GM12878 (cell line): ENCODE results near the gene CUTC. TPM values are rescaled to one million over a fixed set of nuclear protein-coding genes. Genes with fewer than 3 reads are reported as not detected.
A peak's percentile ranks its signal among the peaks of the same experiment; 100 is the strongest.
"Not testable (repeated sequence)": the region's sequence is repeated elsewhere in the genome, so short reads cannot be mapped to it uniquely, and the experiment has no call there.

Source experiments
- ATAC-seq: fragments of 200-7000 bp; cut with Tn5 transposase; 3 replicates; pipeline ENCODE4 v1.9.1; 2020; ENCODE audit warnings: mild to moderate bottlenecking, moderate library complexity
- BruUV-seq: library from RNA; stranded (reverse); fragments of 400-500 nt; replicated peaks from 2 replicates; lab custom pipeline; 2021; lab: Mats Ljungman, UMichigan
- CTCF ChIA-PET: fragments of 300-600 bp; sonication (Branson Sonifier 250); formaldehyde crosslinking; extraction: SDS; loops from one replicate; lab custom pipeline; 2021; ENCODE audit warnings: inconsistent platforms; lab: Yijun Ruan, JAX
- POLR2A ChIA-PET: fragments of 350-600 bp; formaldehyde crosslinking; extraction: SDS; loops from one replicate; lab custom pipeline; 2021; ENCODE audit warnings: inconsistent platforms; lab: Charles Lee
- RAD21 ChIA-PET: fragments of 300-600 bp; sonication (Branson Sonifier 250); formaldehyde crosslinking; loops from one replicate; lab custom pipeline; 2023; ENCODE audit warnings: antibody characterized with exemption; ENCODE audit not compliant: unreplicated experiment; lab: Charles Lee
- SMC1A ChIA-PET: fragments of 300-600 bp; sonication (Branson Sonifier 250); formaldehyde crosslinking; loops from one replicate; lab custom pipeline; 2023; ENCODE audit not compliant: unreplicated experiment, uncharacterized antibody; lab: Charles Lee
- DNase-seq: peaks from one replicate; pipeline ENCODE4 v3.0.0-alpha.2; 2011; ENCODE audit warnings: low read depth, low spot score
- FAIRE-seq: peaks from 3 replicates; lab custom pipeline; 2011; peaks lifted over from hg19 to GRCh38; lab: Jason Lieb, UNC
- H2AFZ ChIP-seq: 2 replicates; pipeline ENCODE4 v1.6.0; 2011; ENCODE audit warnings: low read depth, low read length, control low read depth; ENCODE audit not compliant: control insufficient read depth
- H3K27ac ChIP-seq: 2 replicates; pipeline ENCODE4 v1.5.1; 2011; ENCODE audit warnings: control low read depth; ENCODE audit not compliant: control insufficient read depth, insufficient read depth
- H3K27me3 ChIP-seq, 2 experiments: replicated peaks in 1 of 2; 2 replicates each; pipeline versions ENCODE4 v1.6.0 to v1.6.1; 2011; ENCODE audit warnings: low read length in 1 of 2; ENCODE audit not compliant: control insufficient read depth in 2 of 2, insufficient read depth in 2 of 2
- H3K36me3 ChIP-seq, 2 experiments: 2 replicates each; pipeline ENCODE4 v1.5.1; 2011; ENCODE audit warnings: low read length in 1 of 2; ENCODE audit not compliant: control insufficient read depth in 2 of 2, insufficient read depth in 2 of 2
- H3K4me1 ChIP-seq: 2 replicates; pipeline ENCODE4 v1.6.1; 2011; ENCODE audit warnings: mild to moderate bottlenecking, low read length, moderate library complexity, mixed read lengths; ENCODE audit not compliant: control insufficient read depth, insufficient read depth
- H3K4me2 ChIP-seq: 2 replicates; pipeline ENCODE4 v1.6.0; 2011; ENCODE audit warnings: control low read depth; ENCODE audit not compliant: control insufficient read depth, insufficient read depth
- H3K4me3 ChIP-seq: fragments of 200-600 bp; sonication (generic); 2 replicates; pipeline ENCODE4 v1.5.1; 2016
- H3K79me2 ChIP-seq: 2 replicates; pipeline ENCODE4 v1.6.0; 2011; ENCODE audit warnings: low read length; ENCODE audit not compliant: control insufficient read depth, insufficient read depth
- H3K9ac ChIP-seq: 2 replicates; pipeline ENCODE4 v1.8.0; 2011; ENCODE audit warnings: low read length, control low read depth, mixed read lengths; ENCODE audit not compliant: control insufficient read depth, insufficient read depth
- H3K9me3 ChIP-seq: replicated peaks from 3 replicates; pipeline ENCODE4 v1.5.1; 2011; ENCODE audit warnings: mild to moderate bottlenecking, low read length; ENCODE audit not compliant: control insufficient read depth, insufficient read depth
- H4K20me1 ChIP-seq: 2 replicates; pipeline ENCODE4 v1.6.0; 2011; ENCODE audit not compliant: control insufficient read depth, insufficient read depth
- HDAC2 ChIP-seq: fragments of 200-600 bp; sonication (generic); IDR thresholded peaks from 2 replicates; pipeline ENCODE4 v1.6.1; 2017
- NFXL1 ChIP-seq: fragments of 450-650 bp; IDR thresholded peaks from 2 replicates; pipeline ENCODE4 v1.6.1; 2017; ENCODE audit warnings: antibody characterized with exemption, mild to moderate bottlenecking, borderline replicate concordance
- POLR2A ChIP-seq: IDR thresholded peaks from 2 replicates; pipeline ENCODE4 v1.6.1; 2011; ENCODE audit warnings: low read depth, mild to moderate bottlenecking, low read length
- SMARCA5 ChIP-seq: fragments of 450-650 bp; IDR thresholded peaks from 2 replicates; pipeline ENCODE4 v1.6.1; 2017; ENCODE audit warnings: mild to moderate bottlenecking
- SUZ12 ChIP-seq: fragments of 200-600 bp; sonication (generic); IDR thresholded peaks from one replicate; pipeline ENCODE4 v1.6.1; 2018; ENCODE audit warnings: antibody characterized with exemption, mild to moderate bottlenecking; ENCODE audit not compliant: unreplicated experiment
- TCF3 ChIP-seq: IDR thresholded peaks from 2 replicates; pipeline ENCODE4 v1.6.1; 2012; ENCODE audit warnings: low read depth, mild to moderate bottlenecking, low read length, borderline replicate concordance; ENCODE audit not compliant: insufficient read depth
- YY1 ChIP-seq: IDR thresholded peaks from 2 replicates; pipeline ENCODE4 v1.6.1; 2011; ENCODE audit warnings: low read depth, mild to moderate bottlenecking, low read length
- WGBS: methylation state at CpG from one replicate; pipeline ENCODE4 v1.1.6; 2016; ENCODE audit warnings: low lambda C conversion rate; ENCODE audit not compliant: insufficient replicate concordance, insufficient coverage; ENCODE audit errors: missing lambda C conversion rate; 5-methylcytosine and 5-hydroxymethylcytosine counted together
- in situ Hi-C: fragments of 300-500 bp; cut with MboI; formaldehyde crosslinking; loops from 9 replicates; pipeline ENCODE4 v1.14.3; 2018; ENCODE audit warnings: mixed read lengths
- intact Hi-C: fragments of 100-400 bp; cut with micrococcal nuclease; formaldehyde crosslinking; loops from one replicate; pipeline ENCODE4 v1.14.2; 2022; ENCODE audit not compliant: unreplicated experiment
- polyA plus RNA-seq, 11 experiments: library from polyadenylated mRNA; depleted of rRNA in 4 of 11; unstranded in 6 of 11; stranded (reverse) in 5 of 11; fragments of >200 nt; fragmentation: Nextera tagmentation in 4 of 11; fragmentation: Illumina TruSeq in 1 of 11; extraction: Ambion mirVana in 4 of 11; extraction: Trizol in 1 of 11; gene quantifications; 1 replicate in 1 of 11; 2 replicates in 10 of 11; pipeline versions ENCODE4 v1.2.1 to v1.2.3, GENCODE V29; 2011 to 2016; ENCODE audit warnings: inconsistent platforms in 2 of 11, missing spikeins in 2 of 11, low read depth in 1 of 11
- total RNA-seq, 4 experiments: library from RNA; depleted of rRNA in 3 of 4; stranded (reverse); fragments of >200 nt in 3 of 4; fragmentation: Illumina TruSeq in 1 of 4; extraction: Trizol in 1 of 4; gene quantifications; 2 replicates each; pipeline versions ENCODE4 v1.2.1 to v1.2.3, GENCODE V29; 2013 to 2021
- TF ChIP-seq, protein P1 (sequence below): IDR thresholded peaks from 2 replicates; pipeline ENCODE4 v1.6.1; 2012; ENCODE audit warnings: low read depth, low read length, improper control_type of control experiment

The CUTC gene
- total and polyA plus RNA-seq, 10 of the 15 experiments (the other 5 are each of a cell fraction or from before 2014, with no cell fraction given), result 23.8 to 71.7 (median 40.8) TPM

DNA sequence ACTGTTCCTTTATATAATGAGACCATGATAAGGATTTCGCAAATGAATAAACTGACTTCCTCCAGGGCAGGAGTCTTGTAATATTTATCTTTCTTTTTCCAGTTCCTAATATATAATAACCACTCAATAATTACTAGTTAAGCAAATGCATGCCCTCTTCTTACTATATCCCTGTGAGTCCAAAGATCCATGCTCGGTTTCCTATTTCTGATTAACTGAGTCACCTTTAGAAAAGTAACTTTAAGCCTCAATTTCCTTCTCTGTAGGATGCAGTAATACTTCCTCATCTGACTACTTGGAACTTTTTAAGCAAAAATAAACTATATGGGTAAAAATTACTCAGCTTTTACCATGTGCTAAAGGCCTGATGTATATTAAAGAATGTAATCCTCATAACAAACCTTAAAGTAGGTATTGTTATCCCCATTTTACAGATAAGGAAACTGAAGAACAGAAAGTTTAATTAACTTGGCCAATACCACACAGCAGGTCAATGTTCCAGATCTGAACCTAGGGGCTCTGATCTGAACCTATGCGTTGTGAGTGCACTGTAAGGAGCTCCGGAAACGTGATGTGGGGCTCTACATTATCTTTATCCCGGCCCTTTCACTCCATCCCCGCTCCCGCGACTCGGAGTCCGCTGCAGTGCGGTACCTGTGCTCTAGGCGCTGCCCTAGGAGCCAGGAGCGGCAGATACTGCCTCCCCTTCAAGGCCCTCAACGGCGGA lies 565 bp upstream of the CUTC start (continued):
- TF ChIP-seq NFXL1, result no peak
- TF ChIP-seq HDAC2, result no peak
- peak; percentile 77 for TF ChIP-seq SMARCA5
- TF ChIP-seq, protein P1, sequence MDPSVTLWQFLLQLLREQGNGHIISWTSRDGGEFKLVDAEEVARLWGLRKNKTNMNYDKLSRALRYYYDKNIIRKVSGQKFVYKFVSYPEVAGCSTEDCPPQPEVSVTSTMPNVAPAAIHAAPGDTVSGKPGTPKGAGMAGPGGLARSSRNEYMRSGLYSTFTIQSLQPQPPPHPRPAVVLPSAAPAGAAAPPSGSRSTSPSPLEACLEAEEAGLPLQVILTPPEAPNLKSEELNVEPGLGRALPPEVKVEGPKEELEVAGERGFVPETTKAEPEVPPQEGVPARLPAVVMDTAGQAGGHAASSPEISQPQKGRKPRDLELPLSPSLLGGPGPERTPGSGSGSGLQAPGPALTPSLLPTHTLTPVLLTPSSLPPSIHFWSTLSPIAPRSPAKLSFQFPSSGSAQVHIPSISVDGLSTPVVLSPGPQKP, result no peak

- Histone ChIP-seq H3K27me3 (no peaks in the 10 kb centered on the region), H3K9me3 (no peaks in the 10 kb centered on the region), H3K79me2 (peaks cover 32% of the 10 kb centered on the region), H3K4me3 (peak overlapping the region; percentile 54; the same call in 1 of the 2 replicates), H3K4me2 (peak overlapping the region; percentile 57), H3K36me3 (no peaks in the 10 kb centered on the region)
- WGBS, result 98% methylated on average over 8 of the region's 8 CpGs
- ChIA-PET SMC1A (interaction anchor here (0.7 to 3.3 kb wide), 4 partner anchors 9 to 313 kb away, joined by 3 to 11 read pairs (median 3); no protein-coding TSS in a partner anchor), CTCF (interaction anchor here (0.7 to 4.1 kb wide), 6 partner anchors 9 to 297 kb away, joined by 4 to 17 read pairs (median 6); no protein-coding TSS in a partner anchor)
- no peak for DNase-seq
- ATAC-seq, result no peak
- in situ Hi-C loops, result no loop called here
- BruUV-seq, result no TSS peak
- TF ChIP-seq SUZ12 (no peak), POLR2A (no peak), TCF3 (no peak), YY1 (no peak)
- TF ChIP-seq, all 136 proteins: peak for 0
- ChIA-PET RAD21 (interaction anchor here (2.4 kb wide), 1 partner anchor 32 kb away, joined by 11 read pairs; no protein-coding TSS in a partner anchor), POLR2A (interaction anchor here (1.6 to 2.4 kb wide), 2 partner anchors 8 to 32 kb away, joined by 5 to 9 read pairs; no protein-coding TSS in a partner anchor)
- no peaks in the 10 kb centered on the region for H4K20me1 ChIP-seq
- no peak for FAIRE-seq
- no peak overlapping the region for H3K27ac ChIP-seq
- intact Hi-C loops, result no loop called here
- no peak overlapping the region for H3K9ac ChIP-seq
- peaks cover 5% of the 10 kb centered on the region; the same call in 1 of the 2 replicates for H3K4me1 ChIP-seq
- no peak overlapping the region for H2AFZ ChIP-seq
Observed at GRCh38 chr10:99733366-99733765, 1.3 kb downstream of the CUTC start.

DNA sequence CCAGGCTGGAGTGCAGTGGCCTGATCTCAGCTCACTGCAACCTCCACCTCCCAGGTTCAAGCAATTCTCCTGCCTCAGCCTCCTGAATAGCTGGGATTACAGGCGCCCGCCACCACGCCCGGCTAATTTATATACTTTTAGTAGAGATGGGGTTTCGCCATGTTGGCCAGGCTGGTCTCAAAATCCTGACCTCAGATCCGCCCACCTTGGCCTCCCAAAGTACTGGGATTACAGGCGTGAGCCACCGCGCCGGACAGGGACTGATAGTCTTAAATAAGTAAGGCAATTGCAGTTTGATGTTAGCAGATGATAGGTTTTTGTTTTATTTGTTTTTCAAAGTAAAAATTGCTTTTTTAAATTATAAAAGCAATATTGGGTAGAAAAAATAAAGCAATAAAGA lies 2.1 kb downstream of the CUTC start:
- CTCF ChIA-PET, result interaction anchor here (0.7 to 4.1 kb wide), 3 partner anchors 9 to 298 kb away, joined by 4 to 17 read pairs (median 4); no protein-coding TSS in a partner anchor
- FAIRE-seq, BruUV-seq, H3K9ac ChIP-seq, ATAC-seq, H3K27ac ChIP-seq, H3K9me3 ChIP-seq, H3K4me2 ChIP-seq, H3K4me3 ChIP-seq, in situ Hi-C loops, H3K36me3 ChIP-seq, H4K20me1 ChIP-seq, H3K4me1 ChIP-seq, H3K27me3 ChIP-seq, H2AFZ ChIP-seq, intact Hi-C loops, DNase-seq: not testable (repeated sequence)
- WGBS, result 98% methylated on average over 6 of the region's 10 CpGs
- POLR2A ChIA-PET, result interaction anchor here (2.4 kb wide), 1 partner anchor 8 kb away, joined by 9 read pairs; no protein-coding TSS in a partner anchor
- SMC1A ChIA-PET, result interaction anchor here (0.7 to 3.3 kb wide), 3 partner anchors 9 to 109 kb away, joined by 3 to 11 read pairs (median 3); no protein-coding TSS in a partner anchor
- RAD21 ChIA-PET, result interaction anchor here (0.5 to 2.4 kb wide), 2 partner anchors 32 to 39 kb away, joined by 3 to 11 read pairs; no protein-coding TSS in a partner anchor
- H3K79me2 ChIP-seq, result peaks cover 32% of the 10 kb centered on the region
